A549 (cell line): ENCODE measurements around the gene SPSB3. TPM values are rescaled to one million over a fixed set of nuclear protein-coding genes. Genes with fewer than 3 reads are reported as not detected.

Source experiments
- ATAC-seq, 2 experiments: fragments of 200-7000 bp in 1 of 2; fragments of >200 bp in 1 of 2; cut with Nextera tagmentation in 1 of 2; cut with Tn5 transposase in 1 of 2; 3 replicates each; pipeline versions ENCODE4 v1.8.0 to v1.9.1; 2018 to 2020; ENCODE audit warnings: mild to moderate bottlenecking in 1 of 2, moderate library complexity in 1 of 2
- CTCF ChIA-PET: fragments of 300-600 bp; sonication (Branson Sonifier 250); formaldehyde crosslinking; extraction: SDS; loops from one replicate; lab custom pipeline; 2021; ENCODE audit warnings: antibody characterized with exemption, inconsistent platforms; lab: Yijun Ruan, JAX
- POLR2A ChIA-PET: fragments of 350-600 bp; formaldehyde crosslinking; extraction: SDS; loops from one replicate; lab custom pipeline; 2021; ENCODE audit warnings: antibody characterized with exemption, inconsistent platforms; lab: Yijun Ruan, JAX
- DNase-seq, 2 experiments: peaks; one replicate each; pipeline versions ENCODE4 v3.0.0 to v3.0.0-alpha.2; 2011 to 2016; ENCODE audit warnings: low read depth in 1 of 2, low spot score in 1 of 2
- FAIRE-seq: peaks from 2 replicates; lab custom pipeline; 2011; peaks lifted over from hg19 to GRCh38; lab: Jason Lieb, UNC
- H3K27ac ChIP-seq, 2 experiments: fragments of >200 bp; sonication (Bioruptor Twin); formaldehyde crosslinking; 3 replicates each; pipeline ENCODE4 v1.5.1; 2016 to 2017
- H3K4me1 ChIP-seq: fragments of >200 bp; sonication (Bioruptor Twin); formaldehyde crosslinking; 3 replicates; pipeline ENCODE4 v1.6.1; 2016
- H3K4me2 ChIP-seq: fragments of >200 bp; sonication (Bioruptor Twin); formaldehyde crosslinking; 3 replicates; pipeline ENCODE4 v1.6.1; 2016
- H3K4me3 ChIP-seq: fragments of >200 bp; sonication (Bioruptor Twin); formaldehyde crosslinking; 3 replicates; pipeline ENCODE4 v1.5.1; 2016
- H3K9me3 ChIP-seq: fragments of >200 bp; sonication (Bioruptor Twin); formaldehyde crosslinking; 3 replicates; pipeline ENCODE4 v1.6.1; 2016
- BHLHE40 ChIP-seq: IDR thresholded peaks from 2 replicates; pipeline ENCODE4 v1.6.1; 2012; ENCODE audit warnings: low read depth, low read length, inconsistent platforms
- CHD2 ChIP-seq: fragments of 150-350 bp; IDR thresholded peaks from 2 replicates; pipeline ENCODE4 v1.6.1; 2014; ENCODE audit warnings: low read length; ENCODE audit not compliant: partially characterized antibody
- CHD4 ChIP-seq: fragments of 200-600 bp; sonication (generic); IDR thresholded peaks from 2 replicates; pipeline ENCODE4 v1.6.1; 2016; ENCODE audit warnings: antibody characterized with exemption, mild to moderate bottlenecking, borderline replicate concordance
- E2F6 ChIP-seq: IDR thresholded peaks from 2 replicates; pipeline ENCODE4 v1.6.1; 2012; ENCODE audit warnings: low read depth, borderline replicate concordance
- EHF ChIP-seq: fragments of 250-450 bp; sonication (Bioruptor Pico); IDR thresholded peaks from 2 replicates; pipeline ENCODE4 v1.5.0; 2020; ENCODE audit warnings: mild to moderate bottlenecking
- EP300 ChIP-seq, 2 experiments: fragments of >200 bp; sonication (Bioruptor Twin); formaldehyde crosslinking; IDR thresholded peaks; 2 replicates in 1 of 2; 3 replicates in 1 of 2; pipeline ENCODE4 v1.6.1; 2016 to 2017
- FOSB ChIP-seq: fragments of 250-450 bp; sonication (Bioruptor Pico); IDR thresholded peaks from 2 replicates; pipeline ENCODE4 v1.5.0; 2020; ENCODE audit warnings: mild to moderate bottlenecking, moderate library complexity
- FOXS1 ChIP-seq: fragments of 250-450 bp; sonication (Bioruptor Pico); IDR thresholded peaks from 2 replicates; pipeline ENCODE4 v1.5.0; 2020; ENCODE audit warnings: mild to moderate bottlenecking, moderate library complexity
- GATA3 ChIP-seq: IDR thresholded peaks from 2 replicates; pipeline ENCODE4 v1.6.1; 2012; ENCODE audit warnings: borderline replicate concordance
- HDAC2 ChIP-seq: fragments of 200-600 bp; sonication (generic); IDR thresholded peaks from 2 replicates; pipeline ENCODE4 v1.6.1; 2016
- HEYL ChIP-seq: fragments of 250-450 bp; sonication (Bioruptor Pico); IDR thresholded peaks from 2 replicates; pipeline ENCODE4 v1.8.0; 2021; ENCODE audit warnings: mild to moderate bottlenecking, moderate library complexity
- HOXA7 ChIP-seq: fragments of 250-450 bp; sonication (Bioruptor Pico); IDR thresholded peaks from 2 replicates; pipeline ENCODE4 v1.5.0; 2020; ENCODE audit warnings: mild to moderate bottlenecking, moderate library complexity
- JUNB ChIP-seq: fragments of >200 bp; sonication (Bioruptor Twin); formaldehyde crosslinking; IDR thresholded peaks from 2 replicates; pipeline ENCODE4 v1.6.1; 2016
- MAZ ChIP-seq: fragments of 150-350 bp; IDR thresholded peaks from 2 replicates; pipeline ENCODE4 v1.6.1; 2014; ENCODE audit warnings: antibody characterized with exemption, low read depth, low read length, borderline replicate concordance
- MYC ChIP-seq: IDR thresholded peaks from 2 replicates; pipeline ENCODE4 v1.6.1; 2012; ENCODE audit warnings: mild to moderate bottlenecking, inconsistent platforms, low read length, improper control_type of control experiment, borderline replicate concordance
- PBX3 ChIP-seq: IDR thresholded peaks from 2 replicates; pipeline ENCODE4 v1.6.1; 2012
- PHF8 ChIP-seq: fragments of 200-600 bp; sonication (generic); IDR thresholded peaks from 2 replicates; pipeline ENCODE4 v1.6.1; 2016; ENCODE audit warnings: low read depth, mild to moderate bottlenecking, antibody characterized with exemption, moderate library complexity, borderline replicate concordance
- RAD21 ChIP-seq, 2 experiments: fragments of >200 bp in 1 of 2; sonication (Bioruptor Twin) in 1 of 2; formaldehyde crosslinking in 1 of 2; IDR thresholded peaks in 1 of 2; conservative IDR thresholded peaks in 1 of 2; 2 replicates in 1 of 2; 3 replicates in 1 of 2; pipeline ENCODE4 v1.6.1; 2012 to 2018; ENCODE audit warnings: inconsistent platforms in 1 of 2
- REST ChIP-seq: fragments of 200-600 bp; sonication (generic); IDR thresholded peaks from 2 replicates; pipeline ENCODE4 v1.6.1; 2016; ENCODE audit warnings: antibody characterized with exemption, mild to moderate bottlenecking, moderate library complexity
- RFX5 ChIP-seq: fragments of 450-650 bp; IDR thresholded peaks from 2 replicates; pipeline ENCODE4 v1.7.1; 2014; ENCODE audit warnings: antibody characterized with exemption, mild to moderate bottlenecking, moderate library complexity
- USF2 ChIP-seq: fragments of 450-650 bp; IDR thresholded peaks from 2 replicates; pipeline ENCODE4 v1.6.1; 2014; ENCODE audit warnings: antibody characterized with exemption
- ZNF302 ChIP-seq: fragments of 250-450 bp; sonication (Bioruptor Pico); IDR thresholded peaks from 2 replicates; pipeline ENCODE4 v1.9.0; 2021; ENCODE audit warnings: inconsistent platforms, mild to moderate bottlenecking, moderate library complexity
- ZSCAN20 ChIP-seq: fragments of 250-450 bp; sonication (Bioruptor Pico); IDR thresholded peaks from 2 replicates; pipeline ENCODE4 v1.8.0; 2022; ENCODE audit warnings: mild to moderate bottlenecking, moderate library complexity
- WGBS: methylation state at CpG from one replicate; pipeline ENCODE4 v1.1.6; 2017; ENCODE audit errors: missing lambda C conversion rate; 5-methylcytosine and 5-hydroxymethylcytosine counted together
- polyA plus RNA-seq, 4 experiments: library from polyadenylated mRNA; depleted of rRNA in 3 of 4; stranded (reverse); fragments of >200 nt; fragmentation: RNase III in 1 of 4; extraction: RNeasy Plus Mini Kit Qiagen cat#74134 plus additional on column Dnase treatment in 1 of 4; gene quantifications; 2 replicates in 3 of 4; 3 replicates in 1 of 4; pipeline ENCODE4 v1.2.3, GENCODE V29; 2011 to 2017

The SPSB3 gene
- polyA plus RNA-seq, 2 of the 4 experiments (the other 2 are of a cell fraction): 9.2 to 14.6 TPM

- Histone ChIP-seq H3K4me3 (no peak overlapping the region), H3K4me2 (no peak overlapping the region), H3K27ac (no peak overlapping the region), H3K9me3 (no peaks in the 10 kb centered on the region), H3K4me1 (peaks cover 10% of the 10 kb centered on the region; the same call in 1 of the 3 replicates)
- WGBS: 86% methylated on average over 17 of the region's 28 CpGs
- POLR2A ChIA-PET: no interaction called here
- no peak for TF ChIP-seq PBX3
- no peak for TF ChIP-seq GATA3
- TF ChIP-seq HDAC2: no peak
- TF ChIP-seq ZSCAN20: no peak
- no peak for TF ChIP-seq PHF8
- TF ChIP-seq USF2: no peak
- no peak for TF ChIP-seq EP300 (IDR thresholded peaks at IDR 0.05)
- TF ChIP-seq ZNF302 (CRISPR knock-in tag): no peak
- no peak for TF ChIP-seq CHD4
- TF ChIP-seq REST: no peak
- no peak for TF ChIP-seq MAZ
- no peak for TF ChIP-seq FOSB (CRISPR knock-in tag)
- no peak for TF ChIP-seq HOXA7 (CRISPR knock-in tag)
- no peak for TF ChIP-seq EHF (CRISPR knock-in tag)
- no peak for TF ChIP-seq RFX5
- no peak for TF ChIP-seq E2F6
- no peak for TF ChIP-seq HEYL (CRISPR knock-in tag)
- no peak for TF ChIP-seq JUNB
- TF ChIP-seq FOXS1 (CRISPR knock-in tag): no peak
- no peak for TF ChIP-seq RAD21 (conservative IDR thresholded peaks at IDR 0.05 in 1 of 2, IDR thresholded peaks at IDR 0.05 in 1 of 2)
- DNase-seq (peak in 1 of 2 experiments; percentile 50), FAIRE-seq (no peak), ATAC-seq (peak in 1 of 2 experiments; percentile 68; a peak in 3 of 6 replicates)
- CTCF ChIA-PET: no interaction called here
Measured at GRCh38 chr16:1809281-1809801, 27.0 kb upstream of the SPSB3 start.

- no peaks in the 10 kb centered on the region for H3K9me3 ChIP-seq
- CTCF ChIA-PET: interaction anchor here (0.6 kb wide), 1 partner anchor 227 kb away, joined by 3 read pairs; no protein-coding TSS in a partner anchor
- DNase-seq (no peak), ATAC-seq (no peak), FAIRE-seq (no peak)
- H3K4me2 ChIP-seq: no peak overlapping the region
- POLR2A ChIA-PET: no interaction called here
- 84% methylated on average over 16 of the region's 18 CpGs for WGBS
- no peak overlapping the region for H3K27ac ChIP-seq
- no peak overlapping the region for H3K4me3 ChIP-seq
- H3K4me1 ChIP-seq: peaks cover 10% of the 10 kb centered on the region; the same call in 1 of the 3 replicates
- no peak for TF ChIP-seq EHF (CRISPR knock-in tag)
- TF ChIP-seq BHLHE40: no peak
- TF ChIP-seq PBX3: no peak
- no peak for TF ChIP-seq PHF8
- no peak for TF ChIP-seq ZNF302 (CRISPR knock-in tag)
- no peak for TF ChIP-seq CHD2
- TF ChIP-seq MYC: no peak
- TF ChIP-seq FOSB (CRISPR knock-in tag): no peak
- TF ChIP-seq HDAC2: no peak
- no peak for TF ChIP-seq MAZ
Measured at GRCh38 chr16:1808691-1809090, 26.3 kb upstream of the SPSB3 start.
